Stimulated activated CD8-positive, alpha-beta memory T cell treated with anti-CD3 and anti-CD28 coated beads, Interleukin-2, amount 100 ng/mL, for 1 hour (primary cell): ENCODE measurements around the gene ZNF487.
A peak's percentile ranks its signal among the peaks of the same experiment; 100 is the strongest.
"Not testable (repeated sequence)": the region's sequence is repeated elsewhere in the genome, so short reads cannot be mapped to it uniquely, and the experiment has no call there.

Experiments
- DNase-seq, 2 donors: peaks; one replicate each; pipeline ENCODE4 v3.0.0-alpha.2; 2020; ENCODE audit warnings: low read depth in 2 of 2

ZNF487 gene

DNA sequence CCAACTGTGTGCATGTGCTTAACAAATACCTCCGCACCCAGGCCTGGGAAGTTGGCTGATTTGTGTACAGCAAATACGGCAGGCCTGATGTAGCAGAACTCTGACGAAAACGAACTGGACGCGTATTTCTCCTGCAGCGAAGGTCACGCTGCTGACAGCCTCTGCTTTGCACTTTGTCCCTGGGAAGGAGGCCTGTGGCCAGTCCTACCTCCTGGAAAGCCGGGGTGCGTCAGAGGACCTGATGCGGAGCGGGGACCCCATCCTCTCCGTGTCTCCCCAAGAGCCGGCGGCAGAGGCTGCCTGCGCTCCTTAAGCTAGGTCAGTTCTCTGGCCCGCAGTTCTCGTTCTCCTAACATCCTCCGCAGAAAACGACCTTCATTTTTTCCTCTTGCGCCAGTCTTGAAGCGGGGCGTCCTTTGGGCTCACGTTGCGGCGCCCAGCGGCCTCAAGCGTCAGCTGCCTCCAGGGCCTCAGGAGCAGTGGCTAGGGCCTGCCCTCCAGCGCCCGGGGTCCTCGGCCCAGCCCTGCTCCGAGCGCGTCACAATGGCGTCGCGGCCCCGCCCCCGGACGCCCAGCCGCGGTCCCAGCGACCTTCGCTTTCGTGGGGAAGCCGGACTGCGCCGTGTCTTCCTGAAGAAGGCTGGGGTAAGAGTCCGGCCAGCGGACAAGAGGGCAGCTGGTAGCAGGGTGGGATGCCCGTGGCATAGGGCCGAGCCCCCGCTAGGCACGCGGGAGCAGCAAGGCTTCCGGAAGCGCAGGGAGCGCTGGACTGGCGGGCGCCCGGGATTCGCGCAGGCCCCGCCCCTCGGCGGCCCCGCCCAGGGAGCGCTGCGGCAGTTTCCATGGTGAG, at the start of gene ZNF487:
ZNF487 (plus strand) TSS at position 821 of the 850 bp plus-strand sequence. CDS start 38,703 bp downstream, outside the sequence.
- peak; percentile 76 to 77 for DNase-seq

- DNase-seq = no peak
Measured at GRCh38 chr10:43387678-43388032, 49.3 kb upstream of the ZNF487 start.

GRCh38 chr10:43389867-43390266, 47.0 kb upstream of the ZNF487 start:
- no peak for DNase-seq

DNA sequence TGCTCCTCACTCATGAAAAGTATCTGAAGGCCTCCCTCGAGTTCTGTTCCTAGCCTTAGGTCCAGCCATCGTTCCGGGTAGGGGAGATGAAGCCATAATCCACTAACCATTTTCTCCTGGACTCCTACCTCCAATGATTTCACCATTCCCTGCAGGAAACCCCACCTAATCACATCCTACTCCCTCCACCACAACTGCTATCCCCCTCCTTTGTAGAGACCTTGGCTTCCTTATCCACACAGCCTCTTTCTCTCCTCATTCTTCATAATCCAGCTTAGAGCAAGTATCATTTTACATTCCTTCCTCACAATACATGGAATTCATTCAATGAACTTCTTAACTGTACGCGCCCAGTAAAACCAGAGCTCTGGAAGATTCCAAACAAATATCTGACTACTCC, 46.6 kb upstream of the ZNF487 start:
- DNase-seq = no peak

- DNase-seq = no peak
Measured at GRCh38 chr10:43390759-43391158, 46.2 kb upstream of the ZNF487 start.

- DNase-seq = no peak
Measured at GRCh38 chr10:43391496-43391895, 45.4 kb upstream of the ZNF487 start.

- DNase-seq = no peak
Measured at GRCh38 chr10:43392748-43393147, 44.2 kb upstream of the ZNF487 start.

DNA sequence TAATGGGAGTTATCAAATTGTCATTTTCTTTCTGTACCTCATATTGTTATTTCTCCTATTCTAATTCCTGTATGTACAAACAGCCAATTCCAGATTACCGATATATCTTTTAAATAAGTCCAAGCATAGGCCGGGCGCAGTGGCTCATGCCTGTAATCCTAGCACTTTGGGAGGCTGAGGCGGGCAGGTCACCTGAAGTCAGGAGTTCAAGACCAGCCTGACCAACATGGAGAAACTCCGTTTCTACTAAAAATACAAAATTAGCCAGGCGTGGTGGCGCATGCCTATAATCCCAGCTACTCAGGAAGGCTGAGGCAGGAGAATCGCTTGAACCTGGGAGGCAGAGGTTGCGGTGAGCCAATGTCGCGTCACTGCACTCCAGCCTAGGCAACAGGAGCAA, 43.7 kb upstream of the ZNF487 start:
- not testable (repeated sequence) for DNase-seq

GRCh38 chr10:43393606-43394360, 43.1 kb upstream of the ZNF487 start:
- DNase-seq = no peak

DNA sequence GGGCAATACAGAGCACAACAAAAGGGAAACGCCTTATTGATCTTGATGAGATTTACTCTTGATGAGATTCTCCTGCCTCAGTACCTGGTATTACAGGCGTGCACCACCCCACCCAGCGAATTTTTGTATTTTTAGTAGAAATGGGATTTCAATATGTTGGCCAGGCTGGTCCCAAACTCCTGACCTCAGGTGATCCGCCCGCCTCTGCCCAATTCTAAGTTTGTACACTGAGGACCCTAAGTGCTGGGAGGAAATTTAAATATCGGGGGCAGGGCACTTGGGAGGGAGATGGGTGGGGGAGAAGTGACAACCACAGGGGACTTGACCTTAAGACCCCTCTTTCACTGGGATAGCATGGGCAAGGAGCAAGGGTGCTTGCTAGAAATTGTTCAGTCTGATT, 42.0 kb upstream of the ZNF487 start:
- no peak for DNase-seq

DNA sequence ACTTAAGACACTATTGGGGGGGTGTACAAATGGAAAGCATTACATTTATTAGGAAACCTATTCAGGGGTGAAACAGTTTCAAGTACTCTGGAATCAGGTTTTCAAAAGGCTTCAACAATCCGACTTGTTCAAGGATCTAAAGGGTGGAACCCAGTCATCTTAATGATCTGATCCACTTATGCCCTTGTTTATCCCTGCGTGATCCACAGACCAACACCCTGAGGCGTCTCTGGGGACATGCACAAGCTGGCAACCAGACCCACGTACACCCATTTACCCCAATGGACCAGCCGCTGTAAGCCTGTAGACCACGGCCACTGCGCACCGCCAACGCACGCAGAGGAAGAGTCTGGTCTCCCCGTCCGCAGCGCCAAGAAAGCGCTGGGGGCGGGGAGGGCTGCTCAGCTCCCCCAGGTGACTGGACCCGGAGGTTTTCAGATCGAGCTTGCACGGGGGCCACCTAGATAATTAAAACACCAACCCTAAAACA, 41.3 kb upstream of the ZNF487 start:
- DNase-seq = no peak

GRCh38 chr10:43396061-43396927, 40.6 kb upstream of the ZNF487 start:
- peak in 1 of 2 donors; percentile 47 for DNase-seq

DNA sequence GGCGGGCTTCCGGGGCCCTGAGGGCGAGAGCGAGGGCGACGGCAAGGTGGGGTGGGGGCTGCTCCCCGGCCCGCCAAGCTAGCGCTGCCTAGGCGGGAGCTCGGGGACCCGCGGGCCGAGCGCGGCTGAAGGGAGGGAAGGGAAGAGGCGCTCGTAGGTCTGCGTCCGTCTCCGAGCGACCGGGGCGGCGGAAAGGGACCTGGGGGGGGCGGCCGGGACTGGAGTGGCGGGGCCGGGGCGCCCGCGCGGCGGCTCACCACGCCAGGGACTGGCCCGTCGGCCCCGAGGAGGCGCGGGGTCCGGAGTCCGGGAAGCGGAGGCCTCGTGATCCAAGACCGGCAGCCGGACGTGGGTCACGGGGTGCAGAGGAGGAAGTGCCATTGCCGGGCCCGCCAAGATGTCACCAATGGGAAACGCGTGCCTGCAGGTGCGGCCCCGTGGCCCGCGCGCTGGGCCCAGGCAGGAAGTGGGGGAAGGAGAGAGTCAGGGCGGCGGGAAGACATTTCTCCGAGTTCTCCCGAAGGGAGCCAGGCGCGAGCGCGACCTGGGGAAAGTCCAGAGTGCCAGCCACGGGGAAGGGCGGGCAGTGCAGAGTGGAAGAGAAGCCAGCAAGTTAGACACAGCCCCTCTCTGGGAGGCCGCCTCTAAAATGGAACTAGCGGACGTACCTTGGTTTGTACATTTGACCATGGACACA, 39.8 kb upstream of the ZNF487 start:
- peak in 1 of 2 donors; percentile 49 for DNase-seq

GRCh38 chr10:43398939-43399319, 38.0 kb upstream of the ZNF487 start:
- DNase-seq = no peak

DNA sequence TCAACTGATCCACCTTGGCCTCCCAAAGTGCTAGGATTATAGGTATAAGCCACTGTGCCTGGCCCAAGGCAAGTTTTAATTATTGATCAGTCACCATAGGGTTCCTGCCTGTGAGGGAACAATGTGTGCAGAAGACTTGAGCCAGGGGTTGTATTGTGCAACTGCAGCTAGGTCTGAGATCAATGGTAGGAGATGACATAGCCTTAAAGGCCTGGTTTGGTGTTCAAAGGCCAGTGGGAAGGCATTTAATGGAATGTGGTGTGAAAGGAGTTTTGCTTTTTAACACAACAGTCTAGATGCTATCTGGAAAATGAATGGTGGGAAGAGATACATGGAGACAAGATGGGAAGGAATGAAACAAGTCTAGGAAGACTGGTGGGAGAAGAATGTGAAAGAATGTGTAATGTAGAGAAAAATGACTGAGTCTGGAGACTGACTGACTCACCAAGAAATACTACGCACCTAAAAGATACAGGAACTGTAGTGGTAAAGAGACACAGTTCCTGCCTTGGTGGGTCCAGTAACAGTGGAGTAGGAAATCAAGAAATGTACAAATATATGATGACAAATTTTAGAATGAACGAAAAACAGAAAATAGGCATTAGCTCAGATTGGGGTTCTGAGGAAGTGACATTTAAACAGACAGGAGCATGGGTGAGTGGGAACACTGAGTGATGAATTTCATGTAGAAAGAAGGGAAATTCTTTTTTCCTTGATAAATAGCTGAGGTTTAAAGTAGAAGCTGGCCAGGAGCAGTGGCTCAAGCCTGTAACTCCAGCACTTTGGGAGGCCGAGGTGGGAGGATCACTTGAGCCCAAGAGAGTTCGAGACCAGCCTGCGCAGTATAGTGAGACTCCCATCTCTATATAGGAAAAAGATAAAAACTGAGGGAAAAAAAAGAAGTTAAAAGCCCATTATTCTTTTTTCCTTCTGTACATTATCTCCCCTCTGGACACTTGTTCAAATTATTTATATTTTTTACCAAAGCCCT, 37.3 kb upstream of the ZNF487 start:
- DNase-seq = no peak

- DNase-seq = no peak
Measured at GRCh38 chr10:43401627-43402026, 35.3 kb upstream of the ZNF487 start.

GRCh38 chr10:43402176-43402575, 34.7 kb upstream of the ZNF487 start:
- no peak for DNase-seq

GRCh38 chr10:43402880-43403452, 33.9 kb upstream of the ZNF487 start:
- no peak for DNase-seq

- no peak for DNase-seq
Measured at GRCh38 chr10:43403911-43404703, 32.8 kb upstream of the ZNF487 start.
